GM23338 (cell line): ENCODE results near the gene TMTC2. TPM values are rescaled to one million over a fixed set of nuclear protein-coding genes. Genes with fewer than 3 reads are reported as not detected.

Experiments used
- ATAC-seq: fragments of 200-7000 bp; cut with Tn5 transposase; 3 replicates; pipeline ENCODE4 v1.9.1; 2020
- DNase-seq: peaks from one replicate; pipeline ENCODE4 v3.0.0-alpha.2; 2015; ENCODE audit warnings: low spot score
- H2AFZ ChIP-seq: fragments of 200-600 bp; sonication (generic); 2 replicates; pipeline ENCODE4 v1.8.0; 2016; ENCODE audit warnings: antibody characterized with exemption, mild to moderate bottlenecking, moderate library complexity
- H3F3A ChIP-seq: fragments of 200-600 bp; sonication (generic); replicated peaks from 2 replicates; pipeline ENCODE4 v1.8.0; 2017; ENCODE audit warnings: antibody characterized with exemption, mixed run types, low read depth
- H3K27ac ChIP-seq: fragments of 200-600 bp; sonication (generic); 2 replicates; pipeline ENCODE4 v1.6.1; 2016; ENCODE audit warnings: low read depth
- H3K27me3 ChIP-seq: fragments of 200-600 bp; sonication (generic); 2 replicates; pipeline ENCODE4 v1.8.0; 2016; ENCODE audit warnings: mild to moderate bottlenecking, mixed run types, moderate library complexity; ENCODE audit not compliant: insufficient read depth
- H3K36me3 ChIP-seq: fragments of 200-600 bp; sonication (generic); 2 replicates; pipeline ENCODE4 v1.8.0; 2016; ENCODE audit warnings: mild to moderate bottlenecking; ENCODE audit not compliant: insufficient read depth
- H3K4me1 ChIP-seq: fragments of 200-600 bp; sonication (generic); 2 replicates; pipeline ENCODE4 v1.8.0; 2016; ENCODE audit warnings: mild to moderate bottlenecking, moderate library complexity; ENCODE audit not compliant: insufficient read depth
- H3K4me2 ChIP-seq: fragments of 200-600 bp; sonication (generic); 2 replicates; pipeline ENCODE4 v1.7.1; 2017; ENCODE audit warnings: mixed run types
- H3K4me3 ChIP-seq: fragments of 200-600 bp; sonication (generic); 2 replicates; pipeline ENCODE4 v1.6.1; 2016; ENCODE audit warnings: mixed run types
- H3K79me2 ChIP-seq: fragments of 200-600 bp; sonication (generic); replicated peaks from 2 replicates; pipeline ENCODE4 v1.8.0; 2017; ENCODE audit warnings: mild to moderate bottlenecking; ENCODE audit not compliant: insufficient read depth
- H3K9me2 ChIP-seq: fragments of 200-600 bp; sonication (generic); 2 replicates; pipeline ENCODE4 v1.8.0; 2017; ENCODE audit not compliant: insufficient read depth
- H4K20me1 ChIP-seq: fragments of 200-600 bp; sonication (generic); replicated peaks from 2 replicates; pipeline ENCODE4 v1.8.0; 2017; ENCODE audit warnings: mild to moderate bottlenecking; ENCODE audit not compliant: insufficient read depth
- H3K27ac Mint-ChIP-seq: 2 replicates; pipeline ENCODE4 v1.8.0; 2020; ENCODE audit warnings: inconsistent platforms, mild to moderate bottlenecking, moderate library complexity, mixed read lengths
- H3K27me3 Mint-ChIP-seq: 3 replicates; pipeline ENCODE4 v1.8.0; 2022; ENCODE audit warnings: low read depth, mild to moderate bottlenecking, moderate library complexity, mixed read lengths, inconsistent platforms; ENCODE audit not compliant: insufficient read depth, poor library complexity
- H3K36me3 Mint-ChIP-seq: 3 replicates; pipeline ENCODE4 v1.8.0; 2021; ENCODE audit warnings: low read depth, mild to moderate bottlenecking, inconsistent platforms, moderate library complexity, mixed read lengths
- H3K4me1 Mint-ChIP-seq: 3 replicates; pipeline ENCODE4 v1.8.0; 2020; ENCODE audit warnings: mild to moderate bottlenecking, inconsistent platforms, mixed read lengths
- H3K4me3 Mint-ChIP-seq: 3 replicates; pipeline ENCODE4 v1.8.0; 2021; ENCODE audit warnings: moderate library complexity, mild to moderate bottlenecking, inconsistent platforms, mixed read lengths
- H3K9me3 Mint-ChIP-seq: 3 replicates; pipeline ENCODE4 v1.8.0; 2020; ENCODE audit warnings: moderate library complexity, mild to moderate bottlenecking, inconsistent platforms, mixed read lengths
- CREB1 ChIP-seq: fragments of 250-450 bp; sonication (Bioruptor Pico); IDR thresholded peaks from 2 replicates; pipeline ENCODE4 v1.5.0; 2020; ENCODE audit warnings: low read depth, mild to moderate bottlenecking, moderate library complexity
- CTCF ChIP-seq, 2 experiments: fragments of 200-600 bp in 1 of 2; sonication (generic) in 1 of 2; conservative IDR thresholded peaks; 2 replicates each; pipeline versions ENCODE4 v1.5.1 to v1.6.1; 2016 to 2017; ENCODE audit warnings: antibody characterized with exemption in 2 of 2, low read depth in 2 of 2, mild to moderate bottlenecking in 2 of 2, moderate library complexity in 1 of 2
- ETS1 ChIP-seq: IDR thresholded peaks from 2 replicates; pipeline ENCODE4 v1.6.1; 2016; ENCODE audit warnings: antibody characterized with exemption
- EZH2 ChIP-seq: fragments of 200-600 bp; sonication (generic); IDR thresholded peaks from one replicate; pipeline ENCODE4 v1.8.0; 2017; ENCODE audit warnings: antibody characterized with exemption, mild to moderate bottlenecking, low read depth; ENCODE audit not compliant: unreplicated experiment
- EZH2phosphoT487 ChIP-seq: fragments of 200-600 bp; sonication (generic); IDR thresholded peaks from one replicate; pipeline ENCODE4 v1.8.1; 2018; ENCODE audit warnings: antibody characterized with exemption; ENCODE audit not compliant: unreplicated experiment
- JUNB ChIP-seq: IDR thresholded peaks from one replicate; pipeline ENCODE4 v1.6.1; 2016; ENCODE audit warnings: antibody characterized with exemption; ENCODE audit not compliant: unreplicated experiment
- NANOG ChIP-seq: IDR thresholded peaks from 2 replicates; pipeline ENCODE4 v1.6.1; 2016; ENCODE audit warnings: antibody characterized with exemption, borderline replicate concordance
- POLR2AphosphoS5 ChIP-seq: IDR thresholded peaks from 2 replicates; pipeline ENCODE4 v1.6.1; 2016; ENCODE audit warnings: antibody characterized with exemption, low read depth
- REST ChIP-seq: IDR thresholded peaks from one replicate; pipeline ENCODE4 v1.6.1; 2018; ENCODE audit warnings: antibody characterized with exemption; ENCODE audit not compliant: unreplicated experiment
- STAT1 ChIP-seq: IDR thresholded peaks from one replicate; pipeline ENCODE4 v1.6.1; 2016; ENCODE audit warnings: antibody characterized with exemption; ENCODE audit not compliant: unreplicated experiment
- ZNF114 ChIP-seq: fragments of 250-450 bp; sonication (Bioruptor Pico); IDR thresholded peaks from 2 replicates; pipeline ENCODE4 v1.5.0; 2020; ENCODE audit warnings: mild to moderate bottlenecking, moderate library complexity
- ZNF331 ChIP-seq: fragments of 250-450 bp; sonication (Bioruptor Pico); IDR thresholded peaks from 2 replicates; pipeline ENCODE4 v1.5.0; 2020; ENCODE audit warnings: low read depth, mild to moderate bottlenecking, moderate library complexity
- ZNF462 ChIP-seq: fragments of 250-450 bp; sonication (Bioruptor Pico); IDR thresholded peaks from 2 replicates; pipeline ENCODE4 v1.5.0; 2020; ENCODE audit warnings: mild to moderate bottlenecking, moderate library complexity
- polyA plus RNA-seq: library from polyadenylated mRNA; unstranded; fragments of >200 nt; fragmentation: Nextera tagmentation; extraction: Ambion mirVana; gene quantifications from 2 replicates; pipeline ENCODE4 v1.2.1, GENCODE V29; 2016
- total RNA-seq: library from RNA; depleted of rRNA; stranded (reverse); fragments of >200 nt; shearing (Covaris generic); gene quantifications from 2 replicates; pipeline ENCODE4 v1.2.3, GENCODE V29; 2014

TMTC2 gene
- total and polyA plus RNA-seq, 2 experiments from 2014 or later, result 0.57 to 6.5 TPM

- Histone ChIP-seq H3K79me2 (no peaks in the 10 kb centered on the region; the same call in 1 of the 2 replicates), H3K4me1 (peaks cover 11% of the 10 kb centered on the region; the same call in 1 of the 2 replicates), H2AFZ (no peak overlapping the region), H3F3A (no peaks in the 10 kb centered on the region), H3K27me3 (no peaks in the 10 kb centered on the region), H3K36me3 (no peaks in the 10 kb centered on the region), H3K4me3 (no peak overlapping the region), H3K9me2 (no peaks in the 10 kb centered on the region), H3K27ac (no peak overlapping the region), H3K4me2 (no peak overlapping the region), H4K20me1 (no peaks in the 10 kb centered on the region)
- H3K4me1 Mint-ChIP-seq, result peaks cover 13% of the 10 kb centered on the region
- H3K27ac Mint-ChIP-seq, result no peak overlapping the region
- no peaks in the 10 kb centered on the region for H3K9me3 Mint-ChIP-seq
- H3K4me3 Mint-ChIP-seq, result no peak overlapping the region
- TF ChIP-seq REST, result no peak
- TF ChIP-seq CREB1 (CRISPR knock-in tag), result no peak
- TF ChIP-seq JUNB, result no peak
- no peak for TF ChIP-seq STAT1
- no peak for TF ChIP-seq ZNF462 (CRISPR knock-in tag)
- no peak for TF ChIP-seq EZH2
- TF ChIP-seq EZH2phosphoT487, result no peak
- TF ChIP-seq ZNF331 (CRISPR knock-in tag), result no peak
- no peak for TF ChIP-seq ETS1
- no peak for TF ChIP-seq NANOG
- TF ChIP-seq ZNF114 (CRISPR knock-in tag), result no peak
- no peak for TF ChIP-seq CTCF (conservative IDR thresholded peaks at IDR 0.05; ENCODE audit: low read depth in 2 of 2)
- no peak for TF ChIP-seq POLR2AphosphoS5
- no peaks in the 10 kb centered on the region for H3K27me3 Mint-ChIP-seq
- H3K36me3 Mint-ChIP-seq, result peaks cover 3% of the 10 kb centered on the region; the same call in 1 of the 3 replicates
- no peak for ATAC-seq
- no peak for DNase-seq
Observed at GRCh38 chr12:82695531-82695930, 8.8 kb downstream of the TMTC2 start.
